ENCODE measurements around the gene MEI4.
"Not testable (repeated sequence)": the region's sequence is repeated elsewhere in the genome, so short reads cannot be mapped to it uniquely, and the experiment has no call there.

DNA sequence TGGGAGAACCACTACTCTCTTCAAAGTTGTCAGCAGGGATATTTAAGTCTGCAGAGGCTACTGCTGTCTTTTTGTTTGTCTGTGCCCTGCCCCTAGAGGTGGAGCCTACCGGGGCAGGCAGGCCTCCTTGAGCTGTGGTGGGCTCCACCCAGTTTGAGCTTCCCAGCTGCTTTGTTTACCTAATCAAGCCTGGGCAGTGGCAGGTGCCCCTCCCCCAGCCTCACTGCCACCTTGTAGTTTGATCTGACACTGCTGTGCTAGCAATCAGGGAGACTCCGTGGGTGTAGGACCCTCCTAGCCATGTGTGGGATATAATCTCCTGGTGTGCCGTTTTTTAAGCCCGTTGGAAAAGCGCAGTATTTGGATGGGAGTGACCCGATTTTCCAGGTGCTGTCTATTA lies 47.3 kb downstream of the MEI4 start:
- TF ChIP-seq POLR2A, EP300 (IDR thresholded peaks at IDR 0.05): not testable (repeated sequence)
- TF ChIP-seq, protein P1, sequence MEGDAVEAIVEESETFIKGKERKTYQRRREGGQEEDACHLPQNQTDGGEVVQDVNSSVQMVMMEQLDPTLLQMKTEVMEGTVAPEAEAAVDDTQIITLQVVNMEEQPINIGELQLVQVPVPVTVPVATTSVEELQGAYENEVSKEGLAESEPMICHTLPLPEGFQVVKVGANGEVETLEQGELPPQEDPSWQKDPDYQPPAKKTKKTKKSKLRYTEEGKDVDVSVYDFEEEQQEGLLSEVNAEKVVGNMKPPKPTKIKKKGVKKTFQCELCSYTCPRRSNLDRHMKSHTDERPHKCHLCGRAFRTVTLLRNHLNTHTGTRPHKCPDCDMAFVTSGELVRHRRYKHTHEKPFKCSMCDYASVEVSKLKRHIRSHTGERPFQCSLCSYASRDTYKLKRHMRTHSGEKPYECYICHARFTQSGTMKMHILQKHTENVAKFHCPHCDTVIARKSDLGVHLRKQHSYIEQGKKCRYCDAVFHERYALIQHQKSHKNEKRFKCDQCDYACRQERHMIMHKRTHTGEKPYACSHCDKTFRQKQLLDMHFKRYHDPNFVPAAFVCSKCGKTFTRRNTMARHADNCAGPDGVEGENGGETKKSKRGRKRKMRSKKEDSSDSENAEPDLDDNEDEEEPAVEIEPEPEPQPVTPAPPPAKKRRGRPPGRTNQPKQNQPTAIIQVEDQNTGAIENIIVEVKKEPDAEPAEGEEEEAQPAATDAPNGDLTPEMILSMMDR (IDR thresholded peaks at IDR 0.05) = not testable (repeated sequence)

All from ovary (tissue), 3 donors.